Stimulated activated naive CD4-positive, alpha-beta T cell treated with Interleukin-2 at 50 U/mL for 16 hours (primary cell): ENCODE results near the gene CPNE7.

ENCODE experiments used
- DNase-seq: peaks from one replicate; lab custom pipeline; 2025; lab: John Stamatoyannopoulos, UW

The CPNE7 gene

GRCh38 chr16:89575247-89576152 is at the start of gene CPNE7:
Gene CPNE7 (plus strand): TSS chr16:89575758. CDS start chr16:89575898, 140 bp downstream.
- DNase-seq, result no peak

- no peak for DNase-seq
Observed at GRCh38 chr16:89529097-89529496, 46.5 kb upstream of the CPNE7 start.

GRCh38 chr16:89530401-89531381 is 44.9 kb upstream of the CPNE7 start:
- DNase-seq, result no peak

DNA sequence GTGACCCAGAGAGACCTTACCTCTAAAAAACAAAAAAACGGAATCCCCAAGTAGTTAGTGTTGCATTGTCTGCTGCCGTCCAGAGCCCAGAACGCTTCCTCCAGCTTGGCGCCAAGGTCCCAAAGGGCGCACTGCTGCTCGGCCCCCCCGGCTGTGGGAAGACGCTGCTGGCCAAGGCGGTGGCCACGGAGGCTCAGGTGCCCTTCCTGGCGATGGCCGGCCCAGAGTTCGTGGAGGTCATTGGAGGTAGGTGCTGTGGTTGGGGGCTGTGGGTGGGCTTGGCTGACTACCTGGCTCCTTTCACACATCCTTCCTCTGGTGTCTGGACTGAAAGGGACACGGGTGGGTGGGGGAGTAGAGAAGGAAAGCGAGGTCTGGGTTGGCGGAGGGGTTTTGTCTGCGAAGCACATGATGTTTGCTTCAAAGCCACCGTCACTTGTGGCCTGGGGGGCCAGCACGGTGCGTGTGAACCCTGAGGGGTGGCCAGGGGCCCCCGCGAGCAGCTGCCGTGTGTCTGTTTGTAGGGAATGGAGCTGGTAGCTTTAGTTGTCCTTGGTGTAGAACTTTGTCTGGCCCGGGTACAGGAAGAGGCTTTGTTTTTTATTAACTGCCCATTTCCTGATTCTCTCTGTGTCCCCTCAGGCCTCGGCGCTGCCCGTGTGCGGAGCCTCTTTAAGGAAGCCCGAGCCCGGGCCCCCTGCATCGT is 43.6 kb upstream of the CPNE7 start:
- DNase-seq, result no peak

DNA sequence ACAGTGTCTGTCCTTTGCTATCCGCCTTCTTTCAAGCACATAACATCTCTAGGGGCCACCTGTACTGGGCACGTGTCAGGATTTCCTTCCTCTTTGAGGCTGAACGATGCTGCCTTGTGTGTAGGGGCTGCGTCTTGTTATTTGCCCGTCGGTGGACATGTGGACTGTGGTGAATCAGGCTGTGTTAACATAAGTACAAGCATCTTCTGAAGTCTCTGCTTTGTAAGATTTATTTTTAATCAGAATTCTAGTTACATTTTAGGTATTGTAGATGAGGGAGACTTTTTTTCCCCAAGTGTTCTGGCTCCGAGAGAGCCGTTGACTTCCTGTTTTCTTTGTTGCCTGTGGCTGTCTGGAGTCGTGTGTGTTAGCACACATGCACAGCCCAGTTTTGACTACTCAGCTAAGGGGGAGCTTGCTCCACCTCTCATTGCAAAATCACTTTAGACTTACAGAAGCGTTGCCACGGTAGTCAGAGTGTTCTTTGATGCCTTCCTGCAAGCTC is 41.3 kb upstream of the CPNE7 start:
- no peak for DNase-seq

DNA sequence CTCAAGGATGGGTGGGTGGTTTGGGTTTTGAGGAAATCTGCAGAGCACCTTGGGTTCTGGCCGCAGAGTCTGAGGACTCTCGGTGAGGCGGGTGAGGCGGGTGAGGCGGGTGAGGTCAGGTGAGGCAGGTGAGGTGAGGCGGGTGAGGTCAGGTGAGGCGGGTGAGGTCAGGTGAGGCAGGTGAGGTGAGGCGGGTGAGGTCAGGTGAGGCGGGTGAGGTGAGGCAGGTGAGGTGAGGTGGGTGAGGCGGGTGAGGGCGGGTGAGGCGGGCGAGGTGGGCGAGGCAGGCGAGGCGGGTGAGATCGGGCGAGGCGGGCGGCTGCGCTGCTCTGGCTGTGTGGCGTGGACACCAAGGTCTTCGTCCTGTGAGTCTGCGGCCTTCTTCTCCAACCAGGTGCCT is 39.2 kb upstream of the CPNE7 start:
- DNase-seq, result no peak

DNA sequence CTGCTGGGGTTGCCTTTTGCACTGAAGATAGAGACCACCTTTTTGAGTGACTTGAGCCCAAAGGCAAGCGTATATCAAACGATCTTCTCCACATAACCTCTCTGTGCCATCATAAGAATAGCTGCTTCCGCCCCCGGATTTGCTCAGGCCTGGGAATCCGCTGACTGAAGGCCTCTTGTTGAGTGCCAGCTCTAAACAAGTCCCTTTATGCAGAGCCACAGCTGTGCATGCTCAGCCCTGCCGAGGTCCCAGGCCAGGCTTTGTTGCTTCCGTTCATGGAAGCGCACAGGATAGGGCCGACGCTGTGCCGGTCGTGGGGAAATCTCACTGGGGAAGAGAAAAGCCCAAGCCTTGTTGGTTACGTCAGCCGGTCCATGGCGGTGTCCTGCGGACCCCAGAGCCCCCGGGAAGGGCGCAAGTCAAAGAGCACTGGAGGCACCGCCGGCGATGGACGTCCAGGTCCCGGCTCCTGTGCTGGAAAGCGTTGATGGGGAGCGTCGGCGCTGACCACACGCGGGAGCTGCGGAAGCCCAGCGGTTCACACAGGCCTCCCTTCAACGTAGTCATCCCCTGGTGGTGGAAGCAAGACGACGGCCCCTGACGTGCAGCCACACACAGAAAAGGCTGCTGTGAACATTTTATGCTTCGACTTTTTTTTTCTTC is 38.5 kb upstream of the CPNE7 start:
- DNase-seq, result no peak

- DNase-seq, result no peak
Observed at GRCh38 chr16:89537549-89537925, 38.0 kb upstream of the CPNE7 start.

DNA sequence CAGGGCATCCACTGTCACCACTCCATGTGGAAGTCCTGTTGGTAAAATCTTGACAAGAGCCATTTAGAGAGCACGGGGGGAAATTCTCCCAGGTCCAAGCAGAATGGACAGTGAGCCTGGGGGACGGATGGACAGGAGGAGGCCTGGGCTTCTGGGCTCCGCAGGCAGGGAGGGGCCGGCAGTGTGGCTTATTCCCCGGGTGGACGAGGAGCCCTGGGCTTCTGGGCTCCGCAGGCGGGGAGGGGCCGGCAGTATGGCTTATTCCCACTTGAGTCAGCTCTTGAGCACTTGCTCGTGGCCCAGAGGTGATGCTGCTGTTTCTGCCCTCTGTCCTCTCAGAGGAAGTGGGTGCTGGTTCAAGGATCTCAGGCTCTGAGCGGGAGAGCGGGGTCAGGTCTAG is 37.3 kb upstream of the CPNE7 start:
- no peak for DNase-seq

- DNase-seq, result no peak
Observed at GRCh38 chr16:89540557-89540956, 35.0 kb upstream of the CPNE7 start.

DNA sequence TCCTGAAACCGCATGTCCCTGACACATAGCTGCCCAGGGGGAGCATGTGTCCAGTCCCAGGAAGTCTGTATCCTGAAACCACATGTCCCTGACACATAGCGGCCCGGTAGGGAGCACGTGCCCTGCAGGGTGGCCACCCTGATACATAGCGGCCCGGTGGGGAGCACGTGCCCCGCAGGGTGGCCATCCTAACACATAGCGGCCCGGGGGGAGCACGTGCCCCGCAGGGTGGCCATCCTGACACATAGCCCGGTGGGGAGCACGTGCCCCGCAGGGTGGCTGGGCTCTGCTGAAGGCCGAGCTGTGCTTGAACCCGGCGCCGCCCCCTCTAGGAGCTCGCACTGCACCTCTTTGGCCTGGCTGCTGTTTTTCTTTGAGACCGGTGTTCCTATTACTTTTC is 33.8 kb upstream of the CPNE7 start:
- no peak for DNase-seq

GRCh38 chr16:89544113-89544512 is 31.4 kb upstream of the CPNE7 start:
- no peak for DNase-seq

DNA sequence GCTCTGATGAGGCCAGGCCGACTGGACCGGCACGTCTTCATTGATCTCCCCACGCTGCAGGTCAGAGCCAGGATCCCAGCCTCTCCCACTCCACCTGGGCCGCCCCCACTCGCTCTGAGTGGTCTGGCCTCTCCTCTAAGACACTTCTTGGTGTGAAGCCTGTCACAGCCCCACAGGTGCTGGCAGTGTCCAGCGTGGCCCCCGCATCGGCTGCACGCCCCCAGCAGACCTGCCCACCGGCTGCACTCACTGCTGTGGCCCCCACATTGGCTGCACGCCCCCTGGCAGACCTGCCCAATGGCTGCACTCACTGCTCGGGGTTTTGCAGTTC is 30.9 kb upstream of the CPNE7 start:
- no peak for DNase-seq

DNA sequence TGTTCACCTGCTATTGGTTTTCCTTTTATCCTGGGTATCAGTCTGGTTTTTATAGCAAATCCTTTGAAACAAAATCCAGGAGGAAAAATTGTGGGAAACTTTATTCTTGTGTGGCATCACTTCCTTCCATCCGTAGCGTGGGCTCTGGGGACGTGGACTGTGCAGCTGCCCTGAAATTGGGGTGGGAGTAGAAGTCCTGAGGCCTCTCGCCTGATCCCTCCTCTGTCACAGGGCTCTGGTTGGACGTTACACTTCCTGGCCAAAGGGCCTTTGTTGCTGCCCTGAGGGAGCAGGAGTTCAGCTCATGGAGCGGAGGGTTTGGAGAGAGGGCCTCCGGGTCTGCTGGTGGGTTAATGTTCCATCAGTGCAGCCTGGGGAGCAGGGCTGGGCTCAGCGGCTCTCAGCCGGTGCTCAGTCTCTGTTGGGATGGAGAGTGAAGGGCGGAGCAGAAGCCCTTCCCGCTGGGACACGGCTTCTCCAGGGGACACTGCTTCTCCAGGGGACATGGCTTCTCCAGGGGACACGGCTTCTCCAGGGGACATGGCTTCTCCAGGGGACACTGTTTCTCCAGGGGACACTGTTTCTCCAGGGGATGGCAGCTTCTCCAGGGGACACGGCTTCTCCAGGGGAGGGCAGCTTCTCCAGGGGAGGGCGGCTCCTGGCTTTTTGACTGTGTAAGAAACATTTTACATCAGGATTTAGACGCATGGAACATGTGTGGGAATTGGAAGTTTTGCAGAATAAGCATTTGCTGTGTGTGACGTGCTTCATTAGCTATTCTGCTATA is 30.3 kb upstream of the CPNE7 start:
- no peak for DNase-seq

GRCh38 chr16:89545831-89546574 is 29.6 kb upstream of the CPNE7 start:
- no peak for DNase-seq

DNA sequence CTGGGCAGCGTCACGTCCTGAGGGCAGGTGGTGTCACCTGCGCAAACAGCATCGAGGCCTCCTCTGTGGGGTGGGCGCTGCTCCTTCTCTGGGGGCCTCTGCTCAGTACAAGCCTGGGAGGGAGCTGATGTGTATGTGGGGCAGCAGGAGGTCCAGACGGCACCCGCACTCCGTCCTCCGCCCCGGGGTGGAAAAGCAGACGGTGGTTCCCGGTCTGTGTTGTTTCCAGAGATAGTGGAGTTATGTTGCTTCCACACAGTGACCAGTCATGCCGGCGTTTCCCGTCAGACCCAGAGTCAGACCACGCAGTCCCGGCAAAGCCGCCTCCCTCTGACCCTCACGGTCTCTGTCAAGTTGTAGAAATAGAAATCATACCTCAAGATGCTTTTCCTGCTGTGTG is 28.8 kb upstream of the CPNE7 start:
- DNase-seq, result no peak

GRCh38 chr16:89547291-89547690 is 28.3 kb upstream of the CPNE7 start:
- DNase-seq, result no peak

- DNase-seq, result no peak
Observed at GRCh38 chr16:89547860-89548259, 27.7 kb upstream of the CPNE7 start.

DNA sequence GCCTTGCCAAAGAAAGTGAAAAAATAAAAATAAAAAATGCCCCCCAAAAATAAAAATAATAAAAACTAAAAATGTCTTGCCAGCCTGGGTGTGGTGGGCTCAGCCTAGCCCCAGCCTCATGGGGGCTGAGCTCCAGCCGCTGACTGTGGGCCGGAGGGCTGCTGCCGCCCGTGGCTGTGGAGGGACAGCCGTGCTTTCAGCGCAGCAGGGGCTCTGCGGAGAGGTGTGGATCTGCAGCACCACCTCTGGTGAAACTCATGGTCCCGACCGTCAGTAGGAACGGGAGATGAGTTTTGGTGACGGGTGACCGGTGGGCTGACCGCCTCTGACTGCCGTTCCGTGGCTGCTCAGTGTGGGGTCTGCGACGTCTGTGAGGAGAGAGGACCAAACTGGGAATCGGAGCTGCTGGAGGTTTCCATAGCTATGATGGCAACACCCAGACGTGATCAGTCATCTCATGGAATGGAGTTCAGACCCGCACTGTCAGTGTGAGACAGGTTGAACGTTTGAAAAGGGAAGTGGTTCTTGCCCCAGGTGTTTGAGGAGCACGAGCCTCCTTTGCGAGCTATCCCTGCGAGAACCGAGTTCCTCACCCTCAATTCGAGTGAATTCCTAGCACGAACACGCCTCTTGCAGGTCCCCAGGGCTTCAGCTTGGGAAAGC is 27.1 kb upstream of the CPNE7 start:
- DNase-seq, result no peak
